ENCODE measurements around the gene TBC1D10B.

Gene TBC1D10B

DNA sequence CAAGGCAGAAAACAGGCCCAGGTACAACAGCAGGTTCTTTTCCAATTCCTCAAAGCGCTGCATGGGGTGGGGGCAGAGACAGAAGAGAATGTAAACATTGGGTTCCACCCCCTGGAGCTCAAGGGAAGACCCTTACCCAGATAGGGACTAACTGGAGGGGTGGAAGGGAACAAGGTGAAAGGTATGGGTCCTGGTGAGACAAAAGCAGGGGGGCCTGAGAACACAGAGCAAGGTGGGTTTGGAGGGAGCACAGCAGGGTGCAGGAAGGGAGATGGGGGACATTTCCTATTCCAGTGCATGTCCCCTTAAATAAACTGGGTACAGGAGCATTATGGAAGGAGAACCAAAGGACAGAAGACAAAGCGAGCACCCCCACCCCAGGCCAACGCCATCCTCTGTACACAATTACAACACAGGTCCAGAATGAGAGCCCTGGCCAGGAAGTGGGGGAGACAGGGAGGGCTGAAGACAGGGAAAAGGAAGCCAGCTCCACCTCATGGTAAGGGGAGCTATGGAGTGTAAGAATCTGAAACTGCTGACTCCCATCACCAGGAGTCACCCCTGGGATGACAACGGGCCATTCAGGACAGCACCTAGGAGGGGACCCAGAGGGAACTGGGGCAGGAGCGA lies 13.1 kb downstream of the TBC1D10B start (continued):
- TF ChIP-seq OSR1 (CRISPR knock-in tag; IDR thresholded peaks at IDR 0.05): no peak
- no peak for TF ChIP-seq GLIS3 (CRISPR knock-in tag; IDR thresholded peaks at IDR 0.05)
- no peak for TF ChIP-seq RARB (CRISPR knock-in tag; IDR thresholded peaks at IDR 0.05)
- TF ChIP-seq ZC3H10 (CRISPR knock-in tag; IDR thresholded peaks at IDR 0.05): no peak

DNA sequence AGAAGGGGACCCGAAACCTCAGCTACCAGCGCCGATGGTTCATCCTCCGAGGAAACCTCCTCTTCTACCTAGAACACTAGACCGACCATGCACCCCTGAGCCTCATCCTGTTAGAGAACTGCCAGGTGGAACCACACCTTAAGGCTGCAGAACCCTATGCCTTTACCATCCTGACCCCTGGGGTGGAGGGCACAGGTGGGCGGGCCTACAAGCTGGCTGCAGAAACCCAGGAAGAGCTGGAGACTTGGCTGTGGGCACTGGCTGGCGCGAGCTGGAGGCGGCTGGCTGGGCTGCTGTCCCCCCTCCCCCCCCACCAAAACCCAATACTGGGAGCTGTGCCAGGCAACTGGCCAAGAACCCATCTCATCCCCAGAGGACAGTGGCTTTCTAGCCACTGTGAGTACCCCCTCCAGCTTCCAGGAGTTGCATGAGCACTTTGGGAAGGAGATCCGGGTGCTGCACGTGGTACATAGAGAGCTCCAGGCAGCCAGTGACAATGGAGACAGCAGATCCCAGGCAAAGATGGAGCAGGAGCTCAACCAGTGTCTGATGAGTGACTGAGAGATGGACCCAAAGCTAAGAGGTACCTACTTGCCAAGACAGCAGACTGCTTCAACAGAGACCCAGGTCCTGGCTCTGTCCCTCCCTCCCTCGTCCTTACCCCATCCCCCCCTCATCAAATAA lies 13.8 kb downstream of the TBC1D10B start:
- no peak for ATAC-seq
- TF ChIP-seq OSR1 (CRISPR knock-in tag; IDR thresholded peaks at IDR 0.05) (no peak), TOX (CRISPR knock-in tag; IDR thresholded peaks at IDR 0.05; ENCODE audit: borderline replicate concordance) (no peak), ZNF565 (CRISPR knock-in tag; conservative IDR thresholded peaks at IDR 0.05; ENCODE audit: low read depth) (no peak), CSDC2 (CRISPR knock-in tag; IDR thresholded peaks at IDR 0.05) (no peak)
- TF ChIP-seq, protein P1, sequence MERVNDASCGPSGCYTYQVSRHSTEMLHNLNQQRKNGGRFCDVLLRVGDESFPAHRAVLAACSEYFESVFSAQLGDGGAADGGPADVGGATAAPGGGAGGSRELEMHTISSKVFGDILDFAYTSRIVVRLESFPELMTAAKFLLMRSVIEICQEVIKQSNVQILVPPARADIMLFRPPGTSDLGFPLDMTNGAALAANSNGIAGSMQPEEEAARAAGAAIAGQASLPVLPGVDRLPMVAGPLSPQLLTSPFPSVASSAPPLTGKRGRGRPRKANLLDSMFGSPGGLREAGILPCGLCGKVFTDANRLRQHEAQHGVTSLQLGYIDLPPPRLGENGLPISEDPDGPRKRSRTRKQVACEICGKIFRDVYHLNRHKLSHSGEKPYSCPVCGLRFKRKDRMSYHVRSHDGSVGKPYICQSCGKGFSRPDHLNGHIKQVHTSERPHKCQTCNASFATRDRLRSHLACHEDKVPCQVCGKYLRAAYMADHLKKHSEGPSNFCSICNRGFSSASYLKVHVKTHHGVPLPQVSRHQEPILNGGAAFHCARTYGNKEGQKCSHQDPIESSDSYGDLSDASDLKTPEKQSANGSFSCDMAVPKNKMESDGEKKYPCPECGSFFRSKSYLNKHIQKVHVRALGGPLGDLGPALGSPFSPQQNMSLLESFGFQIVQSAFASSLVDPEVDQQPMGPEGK (CRISPR knock-in tag; IDR thresholded peaks at IDR 0.05; ENCODE audit: borderline replicate concordance): no peak

DNA sequence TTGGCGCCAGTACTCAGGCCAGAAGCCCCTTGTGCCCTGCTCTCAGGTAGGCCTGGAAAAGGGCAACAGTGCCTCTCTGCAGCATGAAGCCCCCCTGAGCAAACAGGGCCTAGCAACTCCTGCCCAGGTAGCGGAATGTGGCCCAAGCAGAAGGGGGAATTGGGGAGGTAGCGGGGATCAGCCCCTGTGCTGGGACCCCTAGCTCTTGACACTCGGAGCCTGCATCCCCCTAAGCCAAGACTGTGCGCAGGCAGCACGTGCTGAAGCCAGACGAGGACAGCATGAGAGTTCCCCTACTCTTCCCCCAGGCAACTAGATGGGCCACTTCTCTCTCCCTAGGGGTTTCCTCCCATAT lies 14.4 kb downstream of the TBC1D10B start:
- no peak for ATAC-seq
- TF ChIP-seq RARB (CRISPR knock-in tag; IDR thresholded peaks at IDR 0.05): no peak

DNA sequence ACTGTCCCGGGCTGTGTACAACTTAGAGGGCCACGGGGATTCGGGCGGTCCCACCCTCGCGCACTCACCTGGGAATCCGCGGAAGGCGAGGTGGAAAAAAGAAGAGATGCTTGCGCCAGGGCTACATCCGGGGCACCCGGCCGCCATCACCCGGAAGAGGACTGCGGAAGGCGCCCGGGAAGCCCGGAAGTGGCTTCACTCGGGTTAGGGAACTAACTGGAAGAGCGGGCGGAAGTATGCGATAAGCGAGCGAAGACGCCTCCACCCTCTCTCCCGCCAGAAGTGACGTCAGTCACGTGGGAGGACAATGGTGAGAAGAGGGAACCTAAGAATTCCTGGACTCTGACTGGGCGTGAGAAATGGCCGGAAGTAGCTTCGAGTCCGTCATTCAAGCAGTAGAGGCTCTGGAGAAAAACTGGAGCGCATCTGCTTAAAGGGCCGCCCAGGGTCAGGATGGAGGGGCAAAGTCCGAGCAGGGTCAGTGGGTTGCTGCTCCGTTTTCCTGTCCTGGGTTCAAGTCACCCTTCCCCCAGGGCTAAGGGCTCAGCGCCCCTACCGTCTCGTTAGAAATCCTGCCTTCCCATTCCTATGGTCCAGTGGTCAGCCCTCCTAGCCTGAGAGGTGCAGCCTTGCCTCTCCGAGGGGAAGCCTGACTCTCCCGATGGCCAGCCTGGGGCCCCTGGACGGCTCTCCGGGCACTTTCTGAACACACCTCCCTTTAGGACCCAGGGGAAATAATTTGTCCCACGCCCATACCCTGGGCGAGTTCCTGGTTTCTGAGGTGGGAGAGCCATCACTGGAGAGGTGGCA lies 14.9 kb downstream of the TBC1D10B start, which contains the start of gene CD2BP2:
CD2BP2 (minus strand) TSS at position 165 of the 810 bp plus-strand sequence. CDS start 627 bp downstream, outside the sequence.
- 0 out of 2 replicates have a peak, but pooled peaks have one; percentile 38 for TF ChIP-seq ZNF8 (CRISPR knock-in tag; IDR thresholded peaks at IDR 0.05)
- 0 out of 2 replicates have a peak, but pooled peaks have one; percentile 86 for TF ChIP-seq GLIS3 (CRISPR knock-in tag; IDR thresholded peaks at IDR 0.05)
- TF ChIP-seq ISL1 (CRISPR knock-in tag; IDR thresholded peaks at IDR 0.05): no peak
- TF ChIP-seq ESRRG (CRISPR knock-in tag; IDR thresholded peaks at IDR 0.05): no peak
- 0 out of 2 replicates have a peak, but pooled peaks have one; percentile 82 for TF ChIP-seq CSDC2 (CRISPR knock-in tag; IDR thresholded peaks at IDR 0.05)
- TF ChIP-seq TCF4 (CRISPR knock-in tag; IDR thresholded peaks at IDR 0.05; ENCODE audit: borderline replicate concordance): no peak
- TF ChIP-seq, protein P1 (CRISPR knock-in tag; IDR thresholded peaks at IDR 0.05; ENCODE audit: borderline replicate concordance): no peak
- TF ChIP-seq ZNF70 (CRISPR knock-in tag; IDR thresholded peaks at IDR 0.05): no peak
- ATAC-seq: peak; percentile 88

DNA sequence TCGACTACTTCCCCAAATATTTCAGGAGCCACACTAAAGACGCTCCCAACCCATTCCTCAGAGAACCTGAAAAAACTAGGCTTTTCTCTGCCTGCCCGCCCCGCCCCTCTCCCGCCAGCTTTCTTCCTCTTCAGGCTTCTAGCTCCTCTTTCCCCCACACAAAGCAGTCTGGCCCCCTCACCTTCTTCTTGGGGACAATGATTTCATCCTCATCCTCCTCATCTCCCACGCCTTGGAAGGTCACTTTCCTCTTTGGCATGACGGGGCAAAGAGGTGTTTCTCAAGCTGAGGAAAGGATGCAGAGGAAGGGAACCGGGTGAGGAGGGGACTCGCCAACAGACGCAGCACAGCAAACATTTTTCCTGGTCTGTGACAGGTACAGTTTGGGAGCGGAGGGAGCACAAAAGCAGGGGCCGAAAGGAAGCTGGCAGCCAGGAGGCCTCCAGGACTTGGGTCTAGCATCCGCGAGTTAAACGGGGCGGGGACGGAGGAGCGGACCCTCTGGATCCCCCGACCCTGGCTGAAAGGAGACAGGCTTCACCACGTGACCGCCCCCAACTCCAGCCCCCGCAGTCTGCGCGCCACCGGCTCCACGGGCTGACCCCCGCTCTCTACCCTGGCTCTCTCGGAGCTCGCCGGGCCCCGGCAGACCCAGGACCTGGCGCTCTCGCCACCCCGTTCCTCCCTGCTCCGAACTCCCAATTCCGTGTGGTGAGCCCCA lies 15.7 kb downstream of the TBC1D10B start:
- peak; percentile 41 for ATAC-seq
- TF ChIP-seq ARNTL (CRISPR knock-in tag; IDR thresholded peaks at IDR 0.05; ENCODE audit: borderline replicate concordance, low read depth): no peak
- TF ChIP-seq TCF4 (CRISPR knock-in tag; IDR thresholded peaks at IDR 0.05; ENCODE audit: borderline replicate concordance): no peak
- TF ChIP-seq, protein P2, sequence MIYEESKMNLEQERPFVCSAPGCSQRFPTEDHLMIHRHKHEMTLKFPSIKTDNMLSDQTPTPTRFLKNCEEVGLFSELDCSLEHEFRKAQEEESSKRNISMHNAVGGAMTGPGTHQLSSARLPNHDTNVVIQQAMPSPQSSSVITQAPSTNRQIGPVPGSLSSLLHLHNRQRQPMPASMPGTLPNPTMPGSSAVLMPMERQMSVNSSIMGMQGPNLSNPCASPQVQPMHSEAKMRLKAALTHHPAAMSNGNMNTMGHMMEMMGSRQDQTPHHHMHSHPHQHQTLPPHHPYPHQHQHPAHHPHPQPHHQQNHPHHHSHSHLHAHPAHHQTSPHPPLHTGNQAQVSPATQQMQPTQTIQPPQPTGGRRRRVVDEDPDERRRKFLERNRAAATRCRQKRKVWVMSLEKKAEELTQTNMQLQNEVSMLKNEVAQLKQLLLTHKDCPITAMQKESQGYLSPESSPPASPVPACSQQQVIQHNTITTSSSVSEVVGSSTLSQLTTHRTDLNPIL (CRISPR knock-in tag; IDR thresholded peaks at IDR 0.05; ENCODE audit: low read depth): peak; percentile 33; the same call in 1 of the 2 replicates
- TF ChIP-seq SNAI2 (CRISPR knock-in tag; IDR thresholded peaks at IDR 0.05): no peak
- no peak for TF ChIP-seq PPARA (CRISPR knock-in tag; IDR thresholded peaks at IDR 0.05; ENCODE audit: borderline replicate concordance)
- no peak for TF ChIP-seq CSDC2 (CRISPR knock-in tag; IDR thresholded peaks at IDR 0.05)
- TF ChIP-seq ZNF70 (CRISPR knock-in tag; IDR thresholded peaks at IDR 0.05): 0 out of 2 replicates have a peak, but pooled peaks have one; percentile 24
- no peak for TF ChIP-seq ESRRG (CRISPR knock-in tag; IDR thresholded peaks at IDR 0.05)
- TF ChIP-seq RARB (CRISPR knock-in tag; IDR thresholded peaks at IDR 0.05): no peak
- TF ChIP-seq BACH2 (CRISPR knock-in tag; IDR thresholded peaks at IDR 0.05; ENCODE audit: borderline replicate concordance): no peak
- TF ChIP-seq OSR1 (CRISPR knock-in tag; IDR thresholded peaks at IDR 0.05): no peak
- TF ChIP-seq ZFP3 (CRISPR knock-in tag; IDR thresholded peaks at IDR 0.05): no peak
- TF ChIP-seq, protein P1 (CRISPR knock-in tag; IDR thresholded peaks at IDR 0.05; ENCODE audit: borderline replicate concordance): no peak
- TF ChIP-seq ISL1 (CRISPR knock-in tag; IDR thresholded peaks at IDR 0.05): no peak
- TF ChIP-seq GLIS3 (CRISPR knock-in tag; IDR thresholded peaks at IDR 0.05): peak; percentile 58; the same call in 1 of the 2 replicates
- no peak for TF ChIP-seq ZNF8 (CRISPR knock-in tag; IDR thresholded peaks at IDR 0.05)
- TF ChIP-seq, protein P3, sequence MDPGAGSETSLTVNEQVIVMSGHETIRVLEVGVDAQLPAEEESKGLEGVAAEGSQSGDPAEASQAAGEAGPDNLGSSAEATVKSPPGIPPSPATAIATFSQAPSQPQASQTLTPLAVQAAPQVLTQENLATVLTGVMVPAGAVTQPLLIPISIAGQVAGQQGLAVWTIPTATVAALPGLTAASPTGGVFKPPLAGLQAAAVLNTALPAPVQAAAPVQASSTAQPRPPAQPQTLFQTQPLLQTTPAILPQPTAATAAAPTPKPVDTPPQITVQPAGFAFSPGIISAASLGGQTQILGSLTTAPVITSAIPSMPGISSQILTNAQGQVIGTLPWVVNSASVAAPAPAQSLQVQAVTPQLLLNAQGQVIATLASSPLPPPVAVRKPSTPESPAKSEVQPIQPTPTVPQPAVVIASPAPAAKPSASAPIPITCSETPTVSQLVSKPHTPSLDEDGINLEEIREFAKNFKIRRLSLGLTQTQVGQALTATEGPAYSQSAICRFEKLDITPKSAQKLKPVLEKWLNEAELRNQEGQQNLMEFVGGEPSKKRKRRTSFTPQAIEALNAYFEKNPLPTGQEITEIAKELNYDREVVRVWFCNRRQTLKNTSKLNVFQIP (CRISPR knock-in tag; IDR thresholded peaks at IDR 0.05; ENCODE audit: borderline replicate concordance, low read depth): no peak

Data from SK-N-SH treated with all-trans-retinoic acid at 6 μM for 48 hours (cell line).